ENCODE data around the gene ADAMTS6.

- TF ChIP-seq JUN (CRISPR knock-in tag; IDR thresholded peaks at IDR 0.05) = no peak
- no peak for TF ChIP-seq CTCF (IDR thresholded peaks at IDR 0.05)
- no peak for TF ChIP-seq NFE2L1 (CRISPR knock-in tag; IDR thresholded peaks at IDR 0.05)
- TF ChIP-seq CREM (CRISPR knock-in tag; IDR thresholded peaks at IDR 0.05) = no peak
- TF ChIP-seq MAX (CRISPR knock-in tag; IDR thresholded peaks at IDR 0.05) = no peak
These were observed 68.9 kb downstream of the ADAMTS6 start for GRCh38 chr5:65412842-65413241.
